ENCODE data around the gene LNX1.

DNA sequence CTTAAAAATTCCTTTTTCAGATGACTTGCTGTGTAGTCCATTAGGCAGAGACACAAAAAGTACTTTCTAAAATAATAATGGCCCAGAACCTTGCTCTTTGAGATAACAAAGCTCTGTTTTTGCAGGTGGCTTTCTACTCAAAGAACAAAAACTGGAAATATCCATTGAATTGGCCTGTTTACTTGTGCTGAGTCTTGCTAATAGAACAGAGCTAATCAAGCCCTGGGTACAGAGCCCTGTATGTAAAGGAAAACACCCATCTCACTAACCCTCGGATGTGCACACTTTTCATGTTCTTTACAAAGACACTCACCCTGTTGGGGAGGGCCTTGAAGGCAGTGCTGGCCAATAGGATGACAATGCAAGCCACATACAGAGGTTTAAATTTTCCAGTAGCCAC is 27.0 kb upstream of the LNX1 start:
- no peak for TF ChIP-seq EZH2 (IDR thresholded peaks at IDR 0.05; ENCODE audit: insufficient read depth, poor library complexity, severe bottlenecking)
- TF ChIP-seq EZH2phosphoT487 (IDR thresholded peaks at IDR 0.05; ENCODE audit: insufficient read depth, low read depth): no peak
